GM08714 (cell line): ENCODE data around the gene HOXD8.

Experiments
- H3K4me3 ChIP-seq: fragments of 200-500 bp; sonication (Bioruptor generic); 2 replicates; pipeline ENCODE4 v1.5.1; 2014; ENCODE audit warnings: mild to moderate bottlenecking, low read length, inconsistent platforms
- ZNF274 ChIP-seq: IDR thresholded peaks from 2 replicates; pipeline ENCODE4 v1.6.1; 2012; ENCODE audit warnings: mild to moderate bottlenecking, low read depth, low read length

HOXD8 gene

DNA sequence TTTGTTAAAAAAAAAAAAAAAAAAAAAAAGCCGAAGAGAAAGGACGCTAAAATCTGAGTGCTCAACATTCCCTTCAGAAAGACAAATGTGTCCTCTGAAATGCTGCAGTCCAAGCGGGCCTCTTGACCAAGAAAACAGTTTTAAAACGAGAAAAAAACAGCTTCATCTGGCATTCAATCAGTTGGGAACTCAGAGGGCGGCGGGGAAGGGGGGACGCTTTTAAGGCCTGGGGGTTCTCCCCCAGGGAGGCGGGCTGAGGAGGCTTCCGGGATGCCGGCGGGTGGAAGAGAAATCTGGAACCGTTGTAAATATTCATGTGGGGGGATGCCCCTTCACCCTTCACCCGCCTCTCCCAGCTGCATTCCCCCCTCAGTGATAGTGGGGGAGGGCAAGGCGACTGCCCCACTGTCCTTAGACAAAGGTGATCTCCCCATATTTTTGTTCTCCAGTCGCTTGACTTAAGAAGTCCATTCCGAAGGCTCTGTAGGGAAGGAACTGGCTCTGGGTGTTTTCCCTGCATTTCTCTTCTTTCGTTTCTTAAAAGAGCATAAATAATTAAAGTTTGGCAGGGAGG, 25.7 kb upstream of the HOXD8 start:
- no peak overlapping the region; the same call in 1 of the 2 replicates for H3K4me3 ChIP-seq
- no peak for TF ChIP-seq ZNF274

DNA sequence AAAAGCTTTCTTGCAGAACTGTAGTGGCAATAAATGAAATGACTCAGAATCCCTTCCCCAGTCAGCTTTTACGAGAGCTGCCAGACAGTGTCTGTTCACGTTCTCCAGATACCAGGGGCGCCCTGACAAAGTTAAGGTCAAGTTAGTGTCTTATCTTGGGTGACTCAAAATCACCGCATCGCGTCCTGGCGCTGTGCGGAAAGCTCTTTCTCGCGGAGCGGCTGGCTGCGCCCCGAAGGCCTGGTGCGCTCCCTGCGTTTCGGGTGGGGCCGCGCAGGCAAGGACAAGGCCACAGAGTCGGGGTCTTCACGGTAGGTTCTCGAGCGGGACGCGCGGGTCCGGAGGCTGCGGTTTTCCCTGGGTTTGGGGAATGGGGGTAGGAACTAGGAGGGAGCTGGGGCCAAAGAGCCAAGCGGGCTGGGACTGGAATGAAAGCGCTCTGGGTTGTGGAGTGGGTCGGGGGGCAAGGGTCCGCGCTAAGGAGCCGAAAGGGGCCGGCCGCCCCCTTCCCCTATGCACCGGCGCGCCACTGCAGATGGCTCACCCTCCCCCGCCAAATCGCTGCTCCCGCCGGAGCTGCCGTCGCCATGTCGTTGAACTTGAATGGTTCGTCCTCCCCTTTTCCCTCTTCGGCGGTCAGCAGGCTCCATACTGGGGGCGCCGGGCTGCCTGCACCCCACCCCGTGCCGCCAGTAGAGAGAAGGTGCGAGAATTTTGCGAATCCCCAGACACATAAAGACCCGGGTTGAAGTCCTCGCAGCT, 25.0 kb upstream of the HOXD8 start:
- no peak for TF ChIP-seq ZNF274
- H3K4me3 ChIP-seq = no peak overlapping the region; the same call in 1 of the 2 replicates

DNA sequence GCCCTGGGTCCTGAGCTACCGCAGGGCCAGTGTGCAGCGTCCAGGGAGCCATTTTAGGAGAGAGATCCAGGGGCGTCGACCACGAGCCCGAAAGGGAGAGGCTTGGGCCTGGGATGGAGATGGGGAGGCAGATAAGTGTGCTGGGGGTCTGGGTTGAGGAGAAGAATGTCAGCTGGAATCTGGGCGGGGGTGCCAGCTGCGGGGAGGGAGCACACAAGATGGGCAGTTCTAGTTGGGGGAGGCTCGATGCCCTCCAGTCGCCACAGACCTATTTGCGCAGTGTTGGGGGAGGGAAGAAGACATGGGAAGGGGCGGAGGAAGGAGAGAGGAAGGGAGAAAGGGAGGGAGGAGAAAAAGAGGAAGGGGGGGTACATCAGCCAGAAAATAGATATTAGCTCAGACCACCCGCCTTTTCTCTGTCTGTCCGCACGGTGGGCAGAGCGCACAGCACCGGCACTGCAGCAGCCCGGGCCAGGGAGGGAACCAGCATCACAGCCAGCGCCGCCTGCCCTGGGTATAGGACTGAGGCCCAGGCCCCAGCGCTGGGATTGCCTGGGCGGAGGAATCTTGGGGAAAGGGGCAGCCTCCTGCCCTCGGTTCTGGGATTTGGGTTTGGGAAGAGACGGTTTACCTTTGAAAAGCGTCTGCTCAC, 24.3 kb upstream of the HOXD8 start:
- H3K4me3 ChIP-seq = no peak overlapping the region

DNA sequence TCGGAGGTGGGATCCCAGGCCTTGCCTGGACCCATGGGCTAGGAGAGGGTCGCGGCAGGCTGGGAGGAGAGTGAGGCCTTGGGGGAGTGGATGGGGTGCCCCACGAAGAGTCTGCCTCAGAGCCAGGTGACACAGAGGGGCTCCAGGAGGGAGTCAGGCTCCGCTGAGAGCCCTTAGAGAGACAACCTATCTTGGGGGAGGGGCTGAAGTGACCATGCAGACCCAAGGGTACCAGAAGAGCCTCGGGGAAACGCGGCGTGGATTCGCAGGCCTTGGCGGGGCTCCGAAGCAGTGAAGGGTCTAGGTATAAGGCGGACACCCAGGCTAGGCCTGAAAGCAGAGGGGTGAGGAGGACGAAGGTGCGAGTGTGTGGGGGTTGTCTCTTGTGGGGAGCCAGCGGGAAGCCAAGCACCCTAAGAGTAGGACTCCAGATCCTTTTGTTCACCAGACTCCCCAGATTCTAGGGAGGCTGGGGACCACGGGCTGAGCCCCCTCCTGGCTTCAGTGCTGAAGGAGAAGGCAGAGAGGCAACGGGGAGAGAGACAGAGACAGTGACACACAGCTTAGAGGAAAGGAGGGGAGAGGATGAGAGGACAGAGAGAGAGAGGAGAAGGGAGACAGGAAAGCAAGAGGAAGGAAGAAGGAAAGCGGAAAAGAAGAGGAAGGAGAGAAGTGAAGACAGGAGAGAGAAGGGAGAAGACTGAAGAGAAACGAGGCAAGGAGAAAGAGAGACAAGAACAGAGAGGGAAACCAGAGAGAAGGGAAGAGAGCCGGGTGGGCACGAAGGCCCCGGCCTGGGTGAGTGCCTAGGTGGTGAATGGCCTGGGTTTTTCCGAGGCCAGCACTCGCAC, 23.6 kb upstream of the HOXD8 start:
- no peak overlapping the region for H3K4me3 ChIP-seq

More for the DNA sequence above, 24.3 kb upstream of the HOXD8 start:
- TF ChIP-seq ZNF274 = no peak

DNA sequence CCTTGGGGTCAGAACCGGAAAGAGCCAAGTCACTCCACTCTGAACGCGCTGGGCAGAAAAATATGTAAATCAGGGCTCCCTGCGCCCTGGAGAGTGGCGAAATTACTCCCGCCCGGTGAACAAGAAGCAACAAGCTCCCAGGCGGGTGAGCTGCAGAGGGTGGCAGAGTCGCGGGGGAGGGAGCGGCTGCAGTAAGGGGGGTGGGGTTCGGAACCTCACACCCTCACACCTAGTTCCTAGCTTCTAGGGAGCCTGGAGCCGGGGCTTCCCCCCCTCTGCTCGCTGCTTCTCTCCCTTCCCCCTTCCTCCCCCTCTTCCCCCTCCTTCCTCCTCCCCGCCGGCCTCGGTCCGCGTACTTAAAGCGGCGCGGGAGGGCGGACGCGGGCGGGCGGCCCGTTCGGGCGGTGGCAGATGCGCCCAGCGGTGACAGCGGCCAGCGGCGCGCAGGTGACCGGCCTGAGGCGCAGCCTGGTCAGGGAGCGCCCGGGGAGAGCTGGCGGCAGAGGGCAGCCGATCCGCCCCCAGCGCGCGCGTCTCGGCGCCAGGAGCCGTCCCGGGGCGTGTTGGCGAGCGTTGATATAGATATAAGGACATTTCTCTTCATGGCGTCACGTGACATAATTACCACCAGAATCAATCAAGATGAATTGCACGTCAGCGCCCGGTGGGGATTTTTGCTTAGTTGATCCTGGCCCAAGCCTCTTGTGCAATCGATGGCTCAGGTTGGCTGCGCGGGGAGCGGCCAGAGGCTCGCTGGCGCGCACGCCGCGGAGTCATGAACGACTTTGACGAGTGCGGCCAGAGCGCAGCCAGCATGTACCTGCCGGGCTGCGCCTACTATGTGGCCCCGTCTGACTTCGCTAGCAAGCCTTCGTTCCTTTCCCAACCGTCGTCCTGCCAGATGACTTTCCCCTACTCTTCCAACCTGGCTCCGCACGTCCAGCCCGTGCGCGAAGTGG, 22.6 kb upstream of the HOXD8 start, which contains the start of gene HOXD11:
Gene HOXD11, plus strand, starts transcription at position 700 of the 959 bp plus-strand sequence. Its CDS starts 76 bp downstream, at position 776.
- TF ChIP-seq ZNF274 = no peak
- H3K4me3 ChIP-seq = peak within 1 kb of the TSS; percentile 30

More for the DNA sequence above, 23.6 kb upstream of the HOXD8 start:
- no peak for TF ChIP-seq ZNF274

DNA sequence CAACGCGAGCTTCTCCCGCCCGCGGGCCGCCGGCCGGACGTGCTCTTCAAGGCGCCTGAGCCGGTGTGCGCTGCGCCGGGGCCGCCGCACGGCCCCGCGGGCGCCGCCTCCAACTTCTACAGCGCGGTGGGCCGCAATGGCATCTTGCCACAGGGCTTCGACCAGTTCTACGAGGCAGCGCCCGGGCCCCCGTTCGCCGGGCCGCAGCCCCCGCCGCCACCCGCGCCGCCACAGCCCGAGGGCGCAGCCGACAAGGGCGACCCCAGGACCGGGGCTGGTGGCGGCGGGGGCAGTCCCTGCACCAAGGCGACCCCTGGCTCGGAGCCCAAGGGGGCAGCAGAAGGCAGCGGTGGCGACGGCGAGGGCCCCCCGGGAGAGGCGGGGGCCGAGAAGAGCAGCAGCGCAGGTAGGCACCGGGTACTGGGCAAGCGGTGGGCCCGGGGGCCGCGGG, 21.7 kb upstream of the HOXD8 start:
- no peak overlapping the region; the same call in 1 of the 2 replicates for H3K4me3 ChIP-seq
- no peak for TF ChIP-seq ZNF274

DNA sequence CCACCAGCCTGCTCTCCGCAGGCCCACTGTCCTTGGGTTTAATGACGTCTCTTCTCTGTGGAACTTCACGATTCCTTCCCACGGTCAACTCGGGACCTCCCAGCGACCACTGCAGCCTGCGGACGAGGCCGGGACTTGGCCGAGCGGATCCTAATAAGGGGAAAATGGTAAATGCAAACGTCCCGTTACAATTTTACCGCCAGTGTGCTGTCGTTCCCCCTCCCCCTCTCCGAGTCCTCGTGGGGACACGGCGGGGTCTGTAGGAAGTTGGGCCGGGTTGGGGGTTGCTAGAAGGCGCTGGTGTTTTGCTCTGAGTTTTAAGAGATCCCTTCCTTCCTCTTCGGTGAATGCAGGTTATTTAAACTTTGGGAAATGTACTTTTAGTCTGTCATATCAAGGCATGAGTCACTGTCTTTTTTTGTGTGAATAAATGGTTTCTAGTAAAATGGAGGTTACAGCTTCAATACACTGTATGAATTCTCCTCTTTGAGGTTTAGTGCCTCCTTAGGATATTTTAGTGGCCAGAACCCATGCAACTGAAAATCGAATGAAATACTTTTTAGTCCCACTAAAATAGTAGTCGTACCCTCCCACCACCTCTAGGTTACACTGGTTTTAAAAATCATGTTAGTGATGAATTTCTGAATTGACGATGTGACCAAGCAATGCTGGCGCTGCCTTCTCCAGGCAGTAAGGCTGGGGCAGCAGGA, 20.2 kb upstream of the HOXD8 start:
- no peak overlapping the region; the same call in 1 of the 2 replicates for H3K4me3 ChIP-seq
- no peak for TF ChIP-seq ZNF274

DNA sequence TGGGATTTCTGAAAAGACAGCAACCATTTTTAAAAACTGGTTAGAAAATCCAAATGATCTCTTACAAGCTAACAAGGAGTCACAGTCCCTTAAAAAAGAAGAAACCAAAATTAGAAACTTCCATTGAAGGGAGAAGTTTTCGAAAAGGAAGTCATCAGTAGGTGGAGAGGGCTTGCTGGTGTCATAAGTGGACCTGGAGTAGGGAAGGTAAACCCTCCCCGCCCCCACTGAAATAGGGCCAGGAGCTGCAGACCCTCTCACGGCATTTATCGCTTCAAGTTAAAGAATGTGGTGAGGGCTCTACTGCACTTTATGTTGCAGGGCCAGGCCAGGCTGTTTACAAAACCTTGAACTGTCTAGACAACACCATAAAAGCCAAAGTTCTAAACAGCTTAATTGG, 19.6 kb upstream of the HOXD8 start:
- H3K4me3 ChIP-seq = no peak overlapping the region
- no peak for TF ChIP-seq ZNF274

DNA sequence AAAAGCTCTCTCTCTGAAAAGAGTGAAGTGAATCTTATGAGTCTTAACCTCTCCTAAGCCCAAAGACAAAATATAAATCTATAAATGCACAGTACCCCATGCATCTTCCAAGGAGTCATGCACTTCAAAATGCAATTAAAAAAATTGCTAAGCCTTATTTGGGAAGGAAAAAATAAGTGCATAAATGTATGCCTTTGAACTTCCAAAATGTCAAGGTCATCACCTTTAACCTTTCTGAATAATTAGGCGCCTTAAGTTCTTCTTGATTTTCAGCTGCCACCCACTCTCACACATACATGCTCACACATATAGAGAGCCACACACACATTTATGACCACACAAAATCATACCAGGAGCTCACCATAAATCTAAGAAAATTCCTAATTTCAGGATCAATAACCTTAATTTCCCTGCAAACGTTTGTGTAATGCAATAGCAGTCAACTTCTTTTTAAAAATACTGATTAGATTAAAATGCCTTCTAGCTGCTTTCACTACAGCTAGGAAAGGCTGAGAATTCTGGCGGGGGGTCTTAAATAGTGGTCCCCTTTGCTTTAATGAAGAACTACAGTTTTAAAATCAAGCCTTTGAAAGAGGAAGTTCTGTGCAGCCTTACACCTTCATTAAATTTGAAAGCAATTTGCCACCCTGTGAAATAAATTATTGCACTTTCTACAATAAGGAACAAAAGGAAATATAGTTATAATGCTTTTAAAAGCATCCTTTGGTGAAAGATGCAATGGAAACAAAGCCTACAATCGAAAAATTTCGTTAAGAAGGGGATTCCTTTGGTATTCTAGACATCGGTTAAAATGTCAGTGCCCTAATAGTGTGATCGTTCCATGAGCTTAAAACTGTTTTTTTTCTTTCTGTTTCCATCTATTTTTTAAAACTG, 18.8 kb upstream of the HOXD8 start:
- no peak overlapping the region for H3K4me3 ChIP-seq
- TF ChIP-seq ZNF274 = no peak

DNA sequence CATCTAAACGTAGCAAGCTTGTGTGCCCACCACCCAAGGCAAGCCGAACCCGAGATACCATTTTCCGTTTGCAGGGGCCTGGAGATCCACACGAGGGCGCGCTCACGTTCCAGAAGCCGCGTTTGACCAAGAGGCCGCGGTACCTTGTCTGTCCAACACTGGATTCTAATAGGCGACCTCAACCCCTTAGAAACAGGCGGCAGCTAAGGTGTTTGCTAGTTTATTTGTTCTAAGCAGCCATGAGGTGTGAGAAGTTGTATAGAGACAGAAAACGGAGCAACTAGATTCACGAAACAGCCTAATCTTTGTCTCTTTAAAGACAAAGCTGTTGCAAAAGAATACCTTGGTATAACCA, 18.2 kb upstream of the HOXD8 start:
- H3K4me3 ChIP-seq = no peak overlapping the region
- TF ChIP-seq ZNF274 = no peak

DNA sequence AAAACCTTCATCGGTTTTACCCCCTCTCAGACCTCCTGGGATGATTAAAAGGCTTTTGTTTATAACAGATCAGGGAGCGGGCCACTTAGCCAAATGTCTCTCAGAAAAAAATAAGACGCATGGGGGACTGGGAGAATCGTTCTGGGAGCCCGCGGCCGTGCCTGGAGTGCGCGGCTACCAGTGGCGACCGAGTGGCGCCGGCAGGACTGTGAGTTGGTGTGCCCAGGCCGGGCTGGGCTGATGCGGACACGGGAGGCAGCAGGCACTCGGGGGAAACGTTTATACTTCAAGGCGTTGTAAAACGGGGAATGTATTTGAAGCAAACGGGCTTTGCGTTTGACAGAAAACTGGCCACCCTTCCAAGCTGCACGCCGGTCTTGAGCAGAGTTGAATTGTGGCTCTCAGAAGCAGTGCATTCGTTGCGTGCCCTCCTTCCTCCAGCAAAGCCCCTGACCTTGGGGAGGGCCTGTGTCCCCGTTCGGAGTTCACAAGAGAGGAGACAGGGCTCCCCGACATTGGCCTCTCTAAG, 17.6 kb upstream of the HOXD8 start:
- H3K4me3 ChIP-seq = no peak overlapping the region
- TF ChIP-seq ZNF274 = no peak
